NCI-H82 treated with DMSO at 0.1 percent for 48 hours (cell line): Measurements from ENCODE around the gene MSN.
"Not testable (repeated sequence)": the region's sequence is repeated elsewhere in the genome, so short reads cannot be mapped to it uniquely, and the experiment has no call there.

ENCODE experiments used
- DNase-seq: peaks from one replicate; lab custom pipeline; 2025; ENCODE audit not compliant: unreplicated experiment; lab: John Stamatoyannopoulos, UW

MSN gene

GRCh38 chrX:65667503-65668376 is at the start of gene MSN:
MSN (plus strand) TSS chrX:65667654; CDS start chrX:65667842, 188 bp downstream.
- peak; percentile 27 for DNase-seq

- not testable (repeated sequence) for DNase-seq
Observed at GRCh38 chrX:65620096-65620705, 47.3 kb upstream of the MSN start.

GRCh38 chrX:65630771-65631170 is 36.7 kb upstream of the MSN start:
- DNase-seq = no peak

GRCh38 chrX:65633826-65634225 is 33.6 kb upstream of the MSN start:
- DNase-seq = no peak

- DNase-seq = no peak
Observed at GRCh38 chrX:65634732-65635131, 32.7 kb upstream of the MSN start.

GRCh38 chrX:65635378-65635777 is 32.1 kb upstream of the MSN start:
- no peak for DNase-seq

GRCh38 chrX:65635822-65636221 is 31.6 kb upstream of the MSN start:
- no peak for DNase-seq

- DNase-seq = not testable (repeated sequence)
Observed at GRCh38 chrX:65636261-65636660, 31.2 kb upstream of the MSN start.

GRCh38 chrX:65637335-65637734 is 30.1 kb upstream of the MSN start:
- DNase-seq = no peak

GRCh38 chrX:65642914-65643491 is 24.5 kb upstream of the MSN start:
- DNase-seq = no peak

GRCh38 chrX:65643531-65644052 is 23.9 kb upstream of the MSN start:
- no peak for DNase-seq

- no peak for DNase-seq
Observed at GRCh38 chrX:65644621-65645289, 22.7 kb upstream of the MSN start.

- no peak for DNase-seq
Observed at GRCh38 chrX:65647801-65648200, 19.7 kb upstream of the MSN start.

GRCh38 chrX:65652098-65652497 is 15.4 kb upstream of the MSN start:
- no peak for DNase-seq

- DNase-seq = not testable (repeated sequence)
Observed at GRCh38 chrX:65657009-65657441, 10.4 kb upstream of the MSN start.

GRCh38 chrX:65657659-65658058 is 9.8 kb upstream of the MSN start:
- DNase-seq = no peak

GRCh38 chrX:65658229-65658628 is 9.2 kb upstream of the MSN start:
- no peak for DNase-seq

- peak; percentile 27 for DNase-seq
Observed at GRCh38 chrX:65667157-65667502, 324 bp upstream of the MSN start.

- peak; percentile 69 for DNase-seq
Observed at GRCh38 chrX:65668377-65669310, 1.2 kb downstream of the MSN start.

- no peak for DNase-seq
Observed at GRCh38 chrX:65671286-65671685, 3.8 kb downstream of the MSN start.
